Endodermal cell (in vitro differentiated cells): Measurements from ENCODE around the gene ATF3. TPM values are rescaled to one million over a fixed set of nuclear protein-coding genes. Genes with fewer than 3 reads are reported as not detected.

Source experiments
- DNase-seq: peaks from one replicate; pipeline ENCODE4 v3.0.0-alpha.2; 2017
- H3K27ac ChIP-seq: 2 replicates; pipeline ENCODE4 v1.5.1; 2013; ENCODE audit warnings: mild to moderate bottlenecking, low read depth, low read length, moderate library complexity
- H3K27me3 ChIP-seq: 2 replicates; pipeline ENCODE4 v1.6.1; 2013; ENCODE audit warnings: mild to moderate bottlenecking, low read length, moderate library complexity; ENCODE audit not compliant: insufficient read depth, control insufficient read depth, poor library complexity, severe bottlenecking
- H3K36me3 ChIP-seq: 2 replicates; pipeline ENCODE4 v1.7.0; 2013; ENCODE audit warnings: mild to moderate bottlenecking, low read length, moderate library complexity; ENCODE audit not compliant: control insufficient read depth, insufficient read depth
- H3K4me1 ChIP-seq: one replicate; pipeline ENCODE4 v1.7.0; 2013; ENCODE audit warnings: low read length; ENCODE audit not compliant: control insufficient read depth, insufficient read depth
- H3K4me3 ChIP-seq: 2 replicates; pipeline ENCODE4 v1.5.1; 2013; ENCODE audit warnings: mild to moderate bottlenecking, low read length, moderate library complexity
- H3K9ac ChIP-seq: 2 replicates; pipeline ENCODE4 v1.6.1; 2013; ENCODE audit warnings: mild to moderate bottlenecking, low read length, moderate library complexity; ENCODE audit not compliant: poor library complexity, severe bottlenecking; ENCODE audit errors: extremely low read depth
- H3K9me3 ChIP-seq: 2 replicates; pipeline ENCODE4 v1.6.1; 2013; ENCODE audit warnings: mild to moderate bottlenecking, low read length, moderate library complexity; ENCODE audit not compliant: control insufficient read depth
- H3K27ac Mint-ChIP-seq: 2 replicates; pipeline ENCODE4 v1.8.0; 2020; ENCODE audit warnings: mixed read lengths
- H3K27me3 Mint-ChIP-seq: 2 replicates; pipeline ENCODE4 v1.8.0; 2021; ENCODE audit warnings: mild to moderate bottlenecking, mixed read lengths; ENCODE audit not compliant: insufficient read depth
- H3K36me3 Mint-ChIP-seq: 2 replicates; pipeline ENCODE4 v1.8.0; 2020; ENCODE audit warnings: low read depth, mixed read lengths
- H3K4me1 Mint-ChIP-seq: 2 replicates; pipeline ENCODE4 v1.8.0; 2020; ENCODE audit warnings: mixed read lengths
- H3K4me3 Mint-ChIP-seq: 2 replicates; pipeline ENCODE4 v1.8.0; 2020; ENCODE audit warnings: mild to moderate bottlenecking, moderate library complexity, mixed read lengths
- H3K9me3 Mint-ChIP-seq: 2 replicates; pipeline ENCODE4 v1.8.0; 2020; ENCODE audit warnings: mild to moderate bottlenecking, mixed read lengths
- WGBS, 2 experiments: methylation state at CpG; one replicate each; pipeline versions ENCODE4 v1.1.5 to v1.1.7; 2013; ENCODE audit warnings: missing lambda C conversion rate in 2 of 2, mixed read lengths in 1 of 2; ENCODE audit not compliant: insufficient coverage in 1 of 2, insufficient read length in 1 of 2; 5-methylcytosine and 5-hydroxymethylcytosine counted together
- total RNA-seq, 2 donors: library from RNA; stranded (reverse); fragmentation: NEBNext Ultra II Directional in 1 of 2; extraction: Animal tissue kit (Norgen Biotek cat#: 25700) in 1 of 2; gene quantifications; 2 replicates in 1 of 2; 3 replicates in 1 of 2; pipeline ENCODE4 v1.2.1, GENCODE V29; 2021
- TF ChIP-seq, protein P1 (sequence below): fragments of 200-600 bp; sonication (generic); conservative IDR thresholded peaks from 2 replicates; pipeline ENCODE4 v1.5.0; 2021; ENCODE audit warnings: antibody characterized with exemption, mild to moderate bottlenecking

ATF3 gene
- total RNA-seq, 2 donors from 2014 or later: 12.6 to 24.0 TPM

DNA sequence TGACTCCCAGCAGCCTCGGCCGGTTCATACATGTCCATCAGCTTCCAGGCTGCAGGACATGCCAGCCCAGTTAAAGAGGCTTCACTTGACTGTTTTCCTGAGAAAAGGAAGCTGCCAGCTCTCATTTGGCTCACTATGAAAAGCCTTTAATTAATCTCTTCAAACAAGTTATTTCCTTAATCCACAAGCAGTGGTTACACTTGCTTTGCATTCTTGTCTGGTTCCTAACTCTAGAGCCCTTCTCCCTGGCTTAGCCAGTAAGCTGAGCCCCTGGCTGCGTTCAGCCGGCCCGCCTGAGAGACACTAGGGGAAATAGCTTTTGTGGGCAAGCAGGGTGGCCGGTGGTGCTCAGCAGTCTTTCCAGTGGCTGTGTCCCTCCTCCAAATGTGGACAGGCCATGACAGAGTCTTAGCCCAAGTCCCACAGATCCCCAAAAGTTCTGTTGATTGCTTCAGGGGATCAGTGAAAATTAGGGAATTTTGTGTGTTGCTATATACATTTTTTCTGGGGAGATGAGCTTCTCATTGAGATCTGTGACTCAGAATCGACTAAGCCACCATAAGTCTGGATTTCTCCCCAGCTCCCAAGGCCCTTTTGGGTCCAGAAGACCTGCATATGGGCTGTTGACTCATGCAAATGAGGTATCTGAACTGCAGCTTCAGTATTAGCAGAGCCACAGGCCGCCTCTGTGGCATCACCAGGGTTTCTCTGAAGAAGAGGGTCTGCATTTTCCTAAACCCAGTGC lies 10.1 kb downstream of the ATF3 start:
- 93 to 98% methylated on average over 5 to 8 of the region's 8 CpGs for WGBS, 2 experiments
- no peak overlapping the region for H3K27ac ChIP-seq
- Mint-ChIP-seq H3K36me3 (peaks cover 53% of the 10 kb centered on the region), H3K4me1 (no peaks in the 10 kb centered on the region), H3K9me3 (no peaks in the 10 kb centered on the region), H3K4me3 (no peak overlapping the region), H3K27me3 (no peaks in the 10 kb centered on the region), H3K27ac (no peak overlapping the region)
- no peak overlapping the region for H3K4me3 ChIP-seq
- no peak overlapping the region for H3K9ac ChIP-seq
- DNase-seq: no peak
- TF ChIP-seq, protein P1, sequence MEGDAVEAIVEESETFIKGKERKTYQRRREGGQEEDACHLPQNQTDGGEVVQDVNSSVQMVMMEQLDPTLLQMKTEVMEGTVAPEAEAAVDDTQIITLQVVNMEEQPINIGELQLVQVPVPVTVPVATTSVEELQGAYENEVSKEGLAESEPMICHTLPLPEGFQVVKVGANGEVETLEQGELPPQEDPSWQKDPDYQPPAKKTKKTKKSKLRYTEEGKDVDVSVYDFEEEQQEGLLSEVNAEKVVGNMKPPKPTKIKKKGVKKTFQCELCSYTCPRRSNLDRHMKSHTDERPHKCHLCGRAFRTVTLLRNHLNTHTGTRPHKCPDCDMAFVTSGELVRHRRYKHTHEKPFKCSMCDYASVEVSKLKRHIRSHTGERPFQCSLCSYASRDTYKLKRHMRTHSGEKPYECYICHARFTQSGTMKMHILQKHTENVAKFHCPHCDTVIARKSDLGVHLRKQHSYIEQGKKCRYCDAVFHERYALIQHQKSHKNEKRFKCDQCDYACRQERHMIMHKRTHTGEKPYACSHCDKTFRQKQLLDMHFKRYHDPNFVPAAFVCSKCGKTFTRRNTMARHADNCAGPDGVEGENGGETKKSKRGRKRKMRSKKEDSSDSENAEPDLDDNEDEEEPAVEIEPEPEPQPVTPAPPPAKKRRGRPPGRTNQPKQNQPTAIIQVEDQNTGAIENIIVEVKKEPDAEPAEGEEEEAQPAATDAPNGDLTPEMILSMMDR: no peak
- H3K4me1 ChIP-seq: no peaks in the 10 kb centered on the region
- peaks cover 79% of the 10 kb centered on the region for H3K36me3 ChIP-seq
- H3K27me3 ChIP-seq: no peaks in the 10 kb centered on the region
- H3K9me3 ChIP-seq: no peaks in the 10 kb centered on the region

DNA sequence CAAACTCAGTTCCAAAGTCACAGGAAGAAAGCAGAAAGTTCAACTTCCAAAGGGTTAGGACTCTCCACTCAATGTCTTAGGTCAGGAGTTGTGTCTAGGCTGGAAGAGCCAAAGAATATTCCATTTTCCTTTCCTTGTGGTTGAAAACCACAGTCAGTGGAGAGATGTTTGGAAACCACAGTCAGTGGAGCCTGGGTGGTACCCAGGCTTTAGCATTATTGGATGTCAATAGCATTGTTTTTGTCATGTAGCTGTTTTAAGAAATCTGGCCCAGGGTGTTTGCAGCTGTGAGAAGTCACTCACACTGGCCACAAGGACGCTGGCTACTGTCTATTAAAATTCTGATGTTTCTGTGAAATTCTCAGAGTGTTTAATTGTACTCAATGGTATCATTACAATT lies 11.7 kb downstream of the ATF3 start:
- WGBS, 2 experiments: 94% methylated on average over 1 of the region's 1 CpG; no CpG with 5 or more reads in 1 of the 2 experiments
- no peak for DNase-seq
- Mint-ChIP-seq H3K27me3 (peaks cover 4% of the 10 kb centered on the region), H3K36me3 (peaks cover 45% of the 10 kb centered on the region), H3K4me3 (no peak overlapping the region), H3K9me3 (no peaks in the 10 kb centered on the region), H3K4me1 (no peaks in the 10 kb centered on the region), H3K27ac (no peak overlapping the region)
- TF ChIP-seq, protein P1: no peak
- Histone ChIP-seq H3K36me3 (peaks cover 63% of the 10 kb centered on the region), H3K27ac (no peak overlapping the region), H3K4me3 (no peak overlapping the region), H3K4me1 (no peaks in the 10 kb centered on the region), H3K9me3 (no peaks in the 10 kb centered on the region), H3K27me3 (no peaks in the 10 kb centered on the region), H3K9ac (no peak overlapping the region)

DNA sequence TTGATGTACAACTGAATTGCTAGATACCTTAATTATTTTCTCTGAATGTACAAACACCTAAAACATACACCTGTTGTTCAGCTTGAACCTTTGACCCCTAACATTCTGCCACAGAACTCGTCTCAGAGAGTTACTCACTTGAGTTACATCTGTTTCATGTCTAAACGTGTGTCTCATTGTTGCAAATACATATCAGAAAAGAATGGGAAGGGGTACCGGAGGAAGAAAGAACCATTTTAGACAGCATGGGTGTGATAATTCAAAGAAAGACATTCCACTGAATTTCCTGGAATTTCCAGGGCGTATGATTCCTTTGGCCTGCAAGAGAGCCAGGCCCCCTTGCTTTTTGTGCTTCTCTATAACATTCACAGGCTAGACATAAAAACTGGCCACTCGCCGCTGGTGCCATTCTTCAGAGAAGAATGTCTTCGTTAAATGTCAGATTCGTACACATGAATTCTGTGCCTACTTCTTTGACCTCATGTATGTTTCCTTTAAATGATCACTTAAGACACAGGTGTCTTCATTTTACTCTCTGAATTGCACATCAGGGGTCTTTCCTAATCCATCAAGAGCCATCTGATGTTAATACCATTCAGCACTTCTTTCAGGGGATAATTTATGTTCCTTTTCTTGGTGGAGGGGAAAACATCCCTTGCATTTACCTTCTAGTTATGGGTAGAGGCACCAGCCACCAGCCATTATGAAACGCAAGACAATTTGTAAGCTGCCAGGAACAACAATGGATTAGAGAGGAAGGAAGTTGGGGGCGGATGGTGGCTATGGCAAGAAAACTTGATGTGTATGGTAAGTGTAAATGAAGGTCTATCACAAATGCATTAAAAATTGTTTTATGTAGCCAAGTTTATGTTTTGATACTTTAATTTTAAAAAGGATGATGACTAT lies 12.7 kb downstream of the ATF3 start:
- H3K27me3 ChIP-seq: no peaks in the 10 kb centered on the region
- no peaks in the 10 kb centered on the region for H3K9me3 ChIP-seq
- Mint-ChIP-seq H3K27me3 (peaks cover 4% of the 10 kb centered on the region), H3K27ac (no peak overlapping the region), H3K9me3 (no peaks in the 10 kb centered on the region), H3K4me3 (no peak overlapping the region), H3K4me1 (no peaks in the 10 kb centered on the region), H3K36me3 (peaks cover 35% of the 10 kb centered on the region)
- no peak for DNase-seq
- H3K4me1 ChIP-seq: no peaks in the 10 kb centered on the region
- WGBS, 2 experiments: 84 to 93% methylated on average over 10 of the region's 10 CpGs
- H3K4me3 ChIP-seq: no peak overlapping the region
- H3K9ac ChIP-seq: no peak overlapping the region
- TF ChIP-seq, protein P1: no peak
- H3K36me3 ChIP-seq: peaks cover 53% of the 10 kb centered on the region
- H3K27ac ChIP-seq: peak overlapping the region; percentile 41
